ENCODE measurements around the gene MEN1.

MEN1 gene

DNA sequence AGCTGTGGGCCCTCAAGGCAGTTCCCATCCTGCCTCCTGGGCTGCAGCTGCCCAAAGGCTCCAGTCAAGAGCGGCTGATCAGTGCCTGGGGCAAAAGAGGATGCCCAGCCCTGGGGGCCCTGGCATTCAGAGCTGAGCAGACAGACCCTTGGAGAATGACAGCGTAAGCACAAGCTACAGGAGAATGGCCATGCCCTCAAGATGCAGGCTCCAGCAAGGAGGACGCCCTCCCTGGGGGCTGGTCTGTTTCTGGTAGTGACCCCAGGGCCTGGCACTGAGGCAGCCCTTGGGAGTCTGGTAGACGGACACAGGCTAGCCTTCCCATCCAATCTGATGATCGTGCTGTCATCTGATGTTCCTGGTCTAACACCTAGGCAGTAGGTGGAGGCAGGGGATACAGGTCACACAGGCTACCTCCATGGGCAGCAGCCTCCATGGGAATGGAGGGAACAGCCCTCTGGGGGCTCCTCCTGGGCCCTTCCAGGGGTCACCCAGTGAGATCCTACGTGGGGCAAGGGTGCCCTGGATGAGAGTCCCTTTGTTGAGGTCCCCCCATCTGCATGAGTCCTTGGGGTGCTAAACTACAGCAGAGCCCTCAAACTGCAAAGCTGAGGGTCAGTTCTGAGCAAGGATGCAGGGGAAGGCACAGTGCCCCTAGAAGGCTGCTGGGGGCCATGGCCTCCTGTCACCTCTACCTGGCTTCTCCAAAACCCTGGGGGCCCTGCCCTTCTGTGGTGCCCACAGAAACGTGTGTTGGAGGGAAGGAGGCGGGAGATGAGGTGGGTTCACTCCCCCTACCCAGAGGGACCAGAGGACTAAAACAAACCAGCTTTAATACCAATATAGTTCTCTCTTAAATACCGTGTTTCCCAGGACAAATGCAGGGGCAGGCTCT, 21.8 kb downstream of the MEN1 start:
- FAIRE-seq (no peak), DNase-seq (ENCODE audit: extremely low spot score, insufficient read length, low read depth) (no peak)

DNA sequence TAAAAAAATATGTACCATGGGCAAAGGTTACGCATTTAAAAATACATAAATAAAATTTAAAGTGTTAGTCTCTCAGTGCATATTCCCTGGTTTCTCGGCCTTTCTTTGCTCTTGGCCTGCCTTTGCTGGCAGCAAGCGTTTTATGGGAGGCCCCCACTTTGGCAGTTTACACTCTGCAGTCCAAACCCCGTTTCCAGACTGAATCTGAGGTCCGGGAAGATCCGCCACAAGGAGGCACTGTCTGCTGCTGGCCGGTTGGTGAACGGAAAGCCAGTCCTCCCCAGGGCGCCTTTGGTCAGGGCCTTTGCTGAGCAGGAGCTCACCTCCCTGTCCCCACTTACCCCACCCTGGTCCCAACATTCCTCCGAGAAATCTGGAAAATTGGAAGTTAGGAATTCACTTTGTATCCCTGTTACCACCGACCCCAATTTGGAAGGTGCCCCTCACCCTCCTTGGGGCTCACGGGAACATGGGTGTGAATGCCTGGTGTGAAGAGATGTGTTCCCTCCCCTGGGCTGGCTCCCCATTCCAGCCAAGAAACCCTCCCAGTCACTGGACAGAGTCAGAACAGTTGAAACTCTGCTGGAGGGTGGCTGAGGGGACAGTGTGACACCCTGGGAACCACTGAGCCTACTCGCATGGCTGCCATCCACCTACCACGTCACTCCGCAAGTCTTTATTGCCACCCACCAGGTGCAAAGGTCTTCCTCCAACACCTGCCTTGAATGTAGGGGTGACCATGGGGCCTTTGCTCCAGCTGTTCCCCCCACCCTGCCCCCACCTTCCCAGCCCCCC, 22.6 kb downstream of the MEN1 start:
- FAIRE-seq (peak; percentile 80), DNase-seq (ENCODE audit: extremely low spot score, insufficient read length, low read depth) (peak; percentile 63)

DNA sequence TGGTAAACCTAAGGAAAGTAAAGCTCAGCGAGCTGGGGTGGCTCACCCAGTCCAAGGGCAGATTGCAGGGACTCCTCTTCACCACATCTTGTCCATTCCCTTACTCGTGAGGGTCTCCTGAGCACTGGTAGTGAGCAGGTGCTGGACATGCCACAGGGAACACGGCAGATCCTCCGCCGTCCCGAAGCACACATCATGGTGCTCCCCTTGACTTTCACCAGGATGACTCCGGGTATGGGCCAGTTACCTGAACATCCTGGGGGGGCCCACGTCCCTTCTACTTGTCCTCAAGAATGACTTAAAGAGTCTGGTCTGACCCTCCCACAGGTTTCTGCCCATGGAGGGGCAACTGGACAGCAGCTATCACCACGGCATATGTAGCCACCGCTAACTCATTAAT, 24.0 kb downstream of the MEN1 start:
- DNase-seq (ENCODE audit: extremely low spot score, insufficient read length, low read depth) (no peak), FAIRE-seq (no peak)

DNA sequence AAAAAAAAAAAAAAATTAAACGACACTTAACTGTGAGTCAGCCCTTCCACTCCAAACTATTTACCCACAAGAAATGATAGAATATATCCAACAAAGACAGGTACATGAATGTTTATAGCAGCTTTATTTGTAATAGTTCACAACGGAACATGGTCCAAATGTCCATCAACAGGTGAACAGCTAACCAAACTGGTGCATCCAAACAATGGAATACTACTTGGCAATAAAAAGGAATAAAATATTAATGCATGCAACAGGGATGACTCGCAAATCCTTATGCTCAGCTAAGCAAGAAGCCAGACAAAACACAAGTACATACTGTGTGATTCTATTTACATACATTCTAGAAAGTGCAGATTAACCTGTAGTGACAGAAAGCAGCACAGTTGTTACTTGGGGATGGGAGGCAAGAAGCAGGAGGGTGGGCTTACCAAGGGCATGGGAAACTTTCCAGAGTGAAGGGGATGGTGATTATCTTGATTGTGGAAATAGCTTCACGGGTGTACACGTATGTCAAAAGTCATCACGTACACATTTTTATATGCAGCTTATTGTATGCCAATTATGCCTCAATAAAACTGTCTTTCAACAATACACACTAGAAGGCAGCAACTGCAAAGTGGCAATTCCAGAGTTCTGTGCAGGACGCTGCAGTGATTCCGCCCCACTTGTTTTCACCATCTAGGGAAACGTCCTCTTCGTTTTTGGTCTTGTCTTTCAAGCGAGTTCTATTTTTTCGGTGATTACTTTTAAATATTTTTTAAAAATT, 25.4 kb downstream of the MEN1 start:
- DNase-seq (ENCODE audit: extremely low spot score, insufficient read length, low read depth) (no peak), FAIRE-seq (no peak)

DNA sequence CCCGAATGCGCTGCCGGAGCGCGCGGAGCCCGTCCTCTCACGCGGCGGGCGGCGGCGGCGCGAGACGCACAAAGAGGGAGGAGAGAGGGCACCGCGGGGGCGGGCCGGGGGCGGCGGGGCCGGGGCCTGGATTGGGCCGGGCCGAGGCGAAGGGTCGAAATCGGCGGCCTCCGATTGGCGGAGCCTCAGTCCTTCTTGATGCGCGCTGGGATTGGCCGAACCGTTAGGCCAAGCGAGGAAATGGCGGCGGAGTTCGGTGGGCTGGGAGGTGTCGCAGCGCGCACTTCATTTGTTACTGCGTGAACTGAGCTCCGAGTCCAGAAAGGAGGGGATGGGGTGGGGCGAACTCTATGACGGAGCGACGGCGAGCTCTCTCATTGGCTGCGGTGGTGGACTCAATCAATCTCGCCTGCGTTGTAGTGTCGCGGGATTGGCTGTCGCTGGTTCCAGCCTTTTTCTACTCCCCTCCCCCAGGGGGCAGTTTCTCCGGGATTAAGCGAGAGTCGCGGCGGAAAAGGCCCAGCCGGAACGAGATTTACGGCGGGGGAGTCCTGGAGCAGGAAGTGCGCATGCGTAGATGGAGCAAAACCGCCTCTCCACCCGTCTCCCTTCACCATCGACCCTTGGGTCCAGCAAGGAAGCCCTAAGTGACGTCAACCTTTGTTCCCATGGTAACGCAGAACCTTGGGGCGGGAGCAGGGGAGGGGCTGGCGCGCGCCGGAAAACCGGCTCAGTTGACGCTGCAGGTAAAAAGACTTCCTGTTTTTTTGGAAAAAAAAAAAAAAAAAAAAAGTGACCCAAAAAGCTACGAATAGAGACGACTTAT, 31.7 kb downstream of the MEN1 start, which contains the start of gene SF1:
TSS of gene SF1 (minus strand) at position 70 of the 826 bp plus-strand sequence. CDS start 150 bp downstream, outside the sequence.
- peak; percentile 91 for DNase-seq (ENCODE audit: extremely low spot score, insufficient read length, low read depth)
- FAIRE-seq = peak; percentile 99

DNA sequence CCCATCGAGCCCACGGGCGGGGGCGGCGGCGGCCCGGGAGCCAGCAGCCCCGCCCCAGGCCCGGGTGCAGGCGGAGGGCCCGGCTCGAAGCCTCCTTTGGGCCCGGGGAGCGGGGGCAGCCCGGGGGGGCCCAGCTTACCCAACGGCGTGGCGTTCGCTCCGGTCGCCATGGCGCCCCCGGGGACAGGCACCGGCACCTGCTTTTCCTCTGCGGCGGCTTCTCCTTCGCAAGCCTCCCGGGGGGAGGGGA, 32.2 kb downstream of the MEN1 start:
- DNase-seq (ENCODE audit: extremely low spot score, insufficient read length, low read depth) (no peak), FAIRE-seq (no peak)

DNA sequence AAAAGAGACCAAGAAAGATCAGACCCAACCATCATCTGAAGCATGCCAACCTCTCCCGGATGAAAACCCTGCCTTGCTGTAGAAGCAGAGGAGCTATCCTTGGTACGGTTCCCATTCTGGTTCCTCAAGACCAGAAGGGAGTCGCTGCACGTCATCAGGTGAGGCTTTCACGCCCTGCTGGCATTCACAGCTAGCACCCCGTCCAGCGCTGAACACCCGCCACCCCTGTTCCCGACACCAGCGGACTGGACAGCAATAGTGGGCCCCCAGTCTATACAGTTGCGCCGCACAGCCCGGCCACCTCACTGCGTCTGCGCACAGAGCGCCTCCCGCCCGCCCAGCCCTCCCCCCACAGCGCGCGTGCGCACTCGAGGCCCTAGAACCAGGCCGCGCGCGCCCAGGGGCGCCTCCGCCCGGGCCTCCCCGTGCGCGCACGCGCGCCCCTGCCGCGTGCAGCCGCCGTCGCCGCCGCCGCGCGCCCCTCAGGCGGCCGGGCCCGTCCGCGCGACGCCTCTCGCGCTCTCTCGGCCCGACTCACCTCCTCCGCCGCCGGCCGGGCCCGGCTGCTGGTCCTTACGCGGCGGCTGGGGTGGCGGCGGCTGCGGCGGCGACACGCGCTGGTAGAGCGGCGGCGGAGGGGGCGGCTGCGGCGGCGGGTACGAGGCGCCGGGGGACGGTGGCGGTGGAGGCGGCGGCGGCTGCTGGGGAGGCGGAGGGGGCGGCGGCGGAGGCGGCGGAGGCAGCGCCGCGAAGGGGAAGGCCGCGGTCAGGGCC, 32.7 kb downstream of the MEN1 start:
- peak; percentile 46 for FAIRE-seq
- peak; percentile 83 for DNase-seq (ENCODE audit: extremely low spot score, insufficient read length, low read depth)

DNA sequence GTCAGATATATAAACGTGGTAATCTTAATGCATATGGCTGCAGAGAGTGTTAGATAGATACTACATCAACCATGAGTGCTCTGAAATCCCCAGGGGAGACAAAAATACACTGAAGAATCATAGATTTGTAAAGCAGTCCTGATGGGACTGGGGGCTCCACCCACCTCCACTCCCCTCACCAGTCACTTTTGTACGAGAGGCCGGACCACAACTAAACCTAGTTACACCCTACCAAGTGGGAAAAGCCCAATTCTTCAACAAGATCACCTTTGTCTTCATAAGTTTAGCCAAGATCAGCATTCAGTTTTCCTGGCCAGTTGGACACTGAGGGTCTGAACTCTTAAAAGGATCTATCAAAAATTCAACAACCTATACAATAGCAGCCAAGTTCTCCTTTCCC, 33.5 kb downstream of the MEN1 start:
- no peak for FAIRE-seq
- DNase-seq (ENCODE audit: extremely low spot score, insufficient read length, low read depth) = no peak

DNA sequence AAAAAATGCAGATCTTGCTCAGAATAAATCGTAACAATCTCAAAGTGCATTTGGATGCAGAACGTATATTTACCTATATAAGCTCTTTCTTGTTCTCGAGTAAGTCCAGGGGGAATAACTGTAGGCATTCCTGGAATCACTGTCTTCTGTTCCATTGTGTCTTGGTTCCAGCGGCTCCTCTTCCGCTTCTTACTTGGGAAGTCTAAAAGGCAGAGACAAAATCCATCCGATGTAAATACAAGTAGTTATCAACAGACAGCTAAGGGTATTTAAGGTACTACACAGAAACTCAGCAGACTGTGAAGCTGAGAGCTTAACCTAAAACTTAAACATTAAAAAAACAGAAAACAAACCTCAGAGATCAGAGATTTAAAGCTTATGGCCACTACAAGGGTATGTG, 33.9 kb downstream of the MEN1 start:
- DNase-seq (ENCODE audit: extremely low spot score, insufficient read length, low read depth) (no peak), FAIRE-seq (no peak)

DNA sequence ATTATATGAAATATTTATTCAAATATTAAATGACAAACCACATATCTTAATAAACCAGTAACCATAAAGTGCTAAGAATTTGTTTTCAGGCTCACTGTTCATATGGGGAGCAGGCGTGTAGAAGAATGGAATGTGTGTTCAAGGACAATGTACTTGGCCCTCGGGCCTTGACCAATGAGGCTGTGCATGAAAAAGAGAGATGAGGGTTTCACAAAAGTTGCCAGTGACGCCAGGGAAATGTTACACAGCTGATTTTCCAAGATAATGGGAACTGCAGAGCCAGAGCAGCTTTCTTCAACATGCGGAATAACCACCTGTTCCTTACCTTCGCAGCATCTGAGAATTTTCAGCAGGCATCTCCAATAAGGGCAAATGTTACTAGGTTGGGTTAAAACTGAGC, 36.2 kb downstream of the MEN1 start:
- FAIRE-seq (no peak), DNase-seq (ENCODE audit: extremely low spot score, insufficient read length, low read depth) (no peak)

DNA sequence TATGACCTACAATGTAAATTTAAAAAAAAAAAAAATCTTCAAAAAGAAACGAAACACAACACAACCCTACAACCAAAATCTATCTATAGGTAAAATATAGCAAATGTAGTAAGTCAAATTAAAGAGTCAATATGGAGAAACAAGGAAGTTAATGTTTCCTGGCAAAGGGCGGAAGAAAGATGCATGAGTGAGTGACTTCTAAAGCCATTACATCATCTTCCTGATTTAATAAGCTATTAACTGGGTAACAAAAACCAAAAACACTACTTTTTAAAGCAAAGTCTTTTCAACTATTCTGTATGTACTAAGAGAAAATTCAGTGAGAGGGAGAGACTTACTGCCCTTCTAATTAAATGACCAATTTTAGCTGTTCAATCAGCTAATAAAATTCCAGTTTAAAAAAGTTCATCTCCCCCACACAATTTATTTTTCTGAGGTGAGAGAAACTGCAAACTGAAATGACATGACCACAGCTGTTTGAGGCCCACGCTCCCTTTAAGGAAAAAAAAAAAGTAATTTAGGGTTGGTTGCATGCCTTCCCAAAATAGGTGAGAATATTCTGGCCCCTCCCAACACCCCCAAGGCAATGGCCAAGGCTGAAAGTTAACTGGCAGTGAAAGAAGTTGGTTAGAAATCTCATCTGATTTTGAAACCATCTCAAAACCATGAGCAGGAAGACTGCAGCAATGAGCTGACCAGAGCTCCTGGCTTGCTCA, 37.9 kb downstream of the MEN1 start:
- DNase-seq (ENCODE audit: extremely low spot score, insufficient read length, low read depth) (no peak), FAIRE-seq (peak; percentile 78)

DNA sequence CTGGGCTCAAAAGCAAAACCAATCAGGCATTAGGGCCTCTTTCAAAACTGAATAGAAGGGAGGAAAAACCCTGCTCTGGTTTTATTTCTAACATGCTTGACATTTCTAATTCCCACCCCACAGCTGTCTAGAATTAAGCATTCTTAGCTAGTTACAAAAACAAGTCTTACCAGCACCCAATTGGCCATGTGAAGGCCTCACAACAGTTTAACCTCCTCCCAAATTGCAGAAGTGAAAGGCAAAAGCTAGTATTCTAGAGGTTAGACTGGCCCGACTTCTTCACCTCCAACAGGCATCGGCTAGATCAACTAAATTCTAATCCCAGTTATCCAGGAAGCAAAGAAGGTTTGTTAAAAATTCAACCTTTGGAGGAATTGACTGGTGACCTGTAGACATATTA, 38.5 kb downstream of the MEN1 start:
- FAIRE-seq = no peak
- DNase-seq (ENCODE audit: extremely low spot score, insufficient read length, low read depth) = no peak

DNA sequence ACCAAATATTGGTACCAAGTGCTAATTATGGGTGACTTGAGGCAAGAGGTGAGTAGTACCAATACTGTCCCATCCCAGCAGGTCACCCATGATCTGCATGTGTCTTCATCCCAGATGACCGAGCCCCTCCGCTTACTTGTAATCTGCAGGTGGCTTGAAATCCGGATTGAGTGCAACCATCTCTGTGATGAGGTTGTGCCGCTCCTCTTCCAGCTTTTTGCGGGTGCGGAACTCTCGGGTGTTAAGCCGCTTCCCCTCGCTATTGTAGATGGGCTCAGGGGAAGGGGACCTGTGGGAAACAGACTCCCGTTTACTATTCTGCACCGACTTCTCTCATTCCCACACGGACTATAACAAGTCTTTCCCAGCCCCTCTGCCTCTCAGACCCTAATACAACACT, 40.2 kb downstream of the MEN1 start:
- FAIRE-seq = no peak
- no peak for DNase-seq (ENCODE audit: extremely low spot score, insufficient read length, low read depth)

DNA sequence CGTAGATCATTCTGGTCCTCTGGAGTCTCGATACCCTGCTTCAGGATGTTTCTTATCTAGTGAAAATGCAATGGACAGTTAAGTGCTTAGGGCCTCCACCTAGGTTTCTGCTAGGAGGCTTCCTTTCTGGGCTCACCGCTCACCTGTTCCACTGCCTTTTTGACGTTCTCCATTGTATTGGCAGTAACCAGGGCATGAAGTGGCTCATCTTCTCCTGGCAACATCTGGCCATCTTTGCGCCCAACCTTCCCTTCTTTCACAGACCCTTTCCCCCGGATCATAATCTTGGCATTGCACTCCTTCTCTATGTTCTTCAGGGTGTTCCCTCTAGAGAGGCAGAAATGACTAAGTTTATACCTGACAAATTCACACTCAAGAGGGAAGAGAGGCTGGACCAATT, 41.1 kb downstream of the MEN1 start:
- FAIRE-seq (no peak), DNase-seq (ENCODE audit: extremely low spot score, insufficient read length, low read depth) (no peak)

DNA sequence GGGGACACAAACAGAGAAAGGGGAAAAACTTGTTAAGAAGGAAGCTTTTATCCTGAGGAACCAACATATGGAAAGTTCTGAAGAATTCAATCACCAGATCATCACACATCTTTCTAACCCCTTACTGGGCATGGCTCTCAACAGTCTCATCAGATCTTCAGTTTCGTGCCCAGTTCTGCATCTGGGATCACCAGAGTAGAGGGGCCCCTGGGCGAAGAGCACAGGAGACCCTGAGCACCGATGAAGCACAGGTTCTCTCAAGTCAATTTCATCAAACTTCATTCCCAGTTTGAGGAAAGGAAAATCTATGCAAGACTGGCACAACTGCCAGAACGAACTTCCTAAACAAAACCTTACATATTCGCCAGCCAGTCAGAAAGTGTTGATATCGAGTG, 42.1 kb downstream of the MEN1 start:
- DNase-seq (ENCODE audit: extremely low spot score, insufficient read length, low read depth) = no peak
- no peak for FAIRE-seq

DNA sequence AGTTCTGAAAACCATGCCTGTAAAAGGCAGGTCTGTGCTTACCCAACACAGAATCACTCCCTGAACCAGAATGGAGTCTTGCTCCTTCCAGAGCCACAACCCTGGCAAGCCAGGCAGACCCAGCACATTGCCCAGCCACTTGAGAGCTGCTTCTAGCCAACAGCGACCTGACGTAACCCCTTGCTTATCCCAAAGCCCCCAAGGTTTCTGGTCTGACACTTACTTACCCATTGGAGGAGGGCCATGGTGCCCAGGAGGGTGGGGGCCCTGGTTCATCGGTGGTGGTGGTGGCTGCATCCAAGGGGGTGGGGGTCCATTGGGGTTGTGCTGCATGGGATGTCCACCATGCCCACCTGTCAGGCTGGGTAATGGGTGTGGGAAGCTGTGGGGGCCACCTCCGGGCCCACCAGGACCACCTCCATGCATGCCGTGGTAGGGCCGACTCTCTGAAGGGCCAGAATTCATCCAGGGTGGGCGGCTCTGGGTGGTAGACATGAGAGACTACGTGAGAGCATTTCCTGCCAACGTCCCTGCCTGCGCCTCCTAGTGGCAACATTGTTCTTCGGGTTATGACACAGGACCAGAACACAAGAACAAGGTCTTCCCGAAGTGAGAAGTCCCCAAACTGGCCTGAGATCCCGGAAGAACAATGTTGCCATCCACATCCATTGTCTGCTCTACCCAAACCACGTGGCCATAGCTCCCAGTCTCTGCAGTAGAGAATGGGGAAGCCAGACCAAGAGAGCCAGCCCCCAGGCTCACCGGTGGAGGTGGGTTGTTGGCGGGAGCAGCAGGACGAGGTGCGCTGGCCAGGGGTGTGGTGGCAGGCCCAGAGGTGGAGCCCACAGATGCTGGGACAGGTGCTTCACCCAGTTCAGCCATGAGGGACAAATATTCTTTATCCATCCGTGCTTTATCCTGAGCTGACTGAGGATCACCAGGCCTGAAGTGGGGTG, 42.7 kb downstream of the MEN1 start:
- no peak for DNase-seq (ENCODE audit: extremely low spot score, insufficient read length, low read depth)
- FAIRE-seq = no peak

DNA sequence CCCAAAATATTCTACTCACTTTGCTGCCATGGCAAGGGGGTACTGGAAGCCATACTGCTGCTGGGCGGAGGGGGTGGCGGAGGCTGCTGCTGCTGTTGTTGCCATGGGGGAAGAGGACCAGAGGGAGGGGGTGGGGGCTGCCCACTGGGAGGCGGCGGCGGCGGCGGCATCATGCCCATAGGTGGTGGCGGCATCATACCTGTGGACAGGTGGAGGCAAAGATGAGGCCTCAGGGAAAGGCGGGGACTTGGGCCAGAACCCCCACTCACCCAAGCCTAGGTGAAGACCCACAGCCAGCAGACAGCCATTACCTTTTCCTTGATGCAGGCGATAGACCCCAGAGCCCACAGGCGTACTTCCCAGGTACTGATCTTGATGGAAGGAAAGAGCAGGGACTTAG, 43.5 kb downstream of the MEN1 start:
- no peak for FAIRE-seq
- DNase-seq (ENCODE audit: extremely low spot score, insufficient read length, low read depth) = no peak
